Trophoblast cell (in vitro differentiated cells and primary cell): ENCODE data around the gene UTY.
"Not testable (repeated sequence)": the region's sequence is repeated elsewhere in the genome, so short reads cannot be mapped to it uniquely, and the experiment has no call there.

Experiments used
- DNase-seq, 2 donors: peaks; one replicate each; pipeline ENCODE4 v3.0.0-alpha.2; 2016
- H2AFZ ChIP-seq: 2 replicates; pipeline ENCODE4 v1.6.1; 2013; ENCODE audit warnings: low read length, moderate library complexity, mild to moderate bottlenecking; ENCODE audit not compliant: insufficient read depth, poor library complexity
- H2AK5ac ChIP-seq: 2 replicates; pipeline ENCODE4 v1.6.1; 2013; ENCODE audit warnings: mild to moderate bottlenecking, low read length
- H2BK120ac ChIP-seq: 2 replicates; pipeline ENCODE4 v1.6.1; 2013; ENCODE audit warnings: low read length, mild to moderate bottlenecking, moderate library complexity; ENCODE audit not compliant: insufficient read depth, poor library complexity
- H2BK12ac ChIP-seq: 2 replicates; pipeline ENCODE4 v1.6.1; 2013; ENCODE audit warnings: mild to moderate bottlenecking, low read length, moderate library complexity
- H2BK5ac ChIP-seq: 2 replicates; pipeline ENCODE4 v1.6.1; 2013; ENCODE audit warnings: low read length, low read depth, moderate library complexity, mild to moderate bottlenecking; ENCODE audit not compliant: poor library complexity
- H3K14ac ChIP-seq: 2 replicates; pipeline ENCODE4 v1.6.1; 2013; ENCODE audit warnings: mild to moderate bottlenecking, low read length
- H3K18ac ChIP-seq: 2 replicates; pipeline ENCODE4 v1.6.1; 2013; ENCODE audit warnings: mild to moderate bottlenecking, low read length
- H3K23ac ChIP-seq: 2 replicates; pipeline ENCODE4 v1.6.1; 2013; ENCODE audit warnings: low read length
- H3K27ac ChIP-seq: 2 replicates; pipeline ENCODE4 v1.5.1; 2013; ENCODE audit warnings: low read depth, mild to moderate bottlenecking, inconsistent platforms, low read length, moderate library complexity
- H3K27me3 ChIP-seq: 2 replicates; pipeline ENCODE4 v1.6.1; 2013; ENCODE audit warnings: inconsistent platforms, mild to moderate bottlenecking, low read length, moderate library complexity; ENCODE audit not compliant: insufficient read depth
- H3K36me3 ChIP-seq, 2 experiments: 1 replicate in 1 of 2; 2 replicates in 1 of 2; pipeline ENCODE4 v1.6.1; 2013; ENCODE audit warnings: low read length in 2 of 2, mild to moderate bottlenecking in 2 of 2, moderate library complexity in 1 of 2; ENCODE audit not compliant: insufficient read depth in 2 of 2, control insufficient read depth in 1 of 2
- H3K4ac ChIP-seq: 2 replicates; pipeline ENCODE4 v1.6.1; 2013; ENCODE audit warnings: low read depth, mild to moderate bottlenecking, low read length, moderate library complexity
- H3K4me1 ChIP-seq, 2 experiments: 1 replicate in 1 of 2; 2 replicates in 1 of 2; pipeline ENCODE4 v1.6.1; 2013; ENCODE audit warnings: low read length in 2 of 2, mild to moderate bottlenecking in 2 of 2, moderate library complexity in 1 of 2; ENCODE audit not compliant: insufficient read depth in 2 of 2, control insufficient read depth in 1 of 2
- H3K4me2 ChIP-seq: 2 replicates; pipeline ENCODE4 v1.6.1; 2013; ENCODE audit warnings: inconsistent platforms, mild to moderate bottlenecking, low read length, moderate library complexity
- H3K4me3 ChIP-seq: 2 replicates; pipeline ENCODE4 v1.5.1; 2013; ENCODE audit warnings: mild to moderate bottlenecking, low read depth, low read length, inconsistent platforms
- H3K79me1 ChIP-seq: one replicate; pipeline ENCODE4 v1.6.1; 2013; ENCODE audit warnings: low read length
- H3K79me2 ChIP-seq: 2 replicates; pipeline ENCODE4 v1.6.1; 2013; ENCODE audit warnings: low read length, mild to moderate bottlenecking; ENCODE audit not compliant: control insufficient read depth, insufficient read depth, poor library complexity
- H3K9ac ChIP-seq: 2 replicates; pipeline ENCODE4 v1.6.1; 2013; ENCODE audit warnings: mild to moderate bottlenecking, low read length
- H3K9me3 ChIP-seq: 2 replicates; pipeline ENCODE4 v1.6.1; 2013; ENCODE audit warnings: low read depth, mild to moderate bottlenecking, control low read depth, inconsistent platforms, low read length; ENCODE audit not compliant: insufficient read depth
- H4K12ac ChIP-seq: 2 replicates; pipeline ENCODE4 v1.6.1; 2013; ENCODE audit warnings: low read depth, mild to moderate bottlenecking, low read length, moderate library complexity
- H4K8ac ChIP-seq: 2 replicates; pipeline ENCODE4 v1.6.1; 2013; ENCODE audit warnings: low read depth, mild to moderate bottlenecking, low read length, moderate library complexity
- H4K91ac ChIP-seq: one replicate; pipeline ENCODE4 v1.6.1; 2013; ENCODE audit warnings: low read depth, mild to moderate bottlenecking, low read length, moderate library complexity
- WGBS: extraction: QIAGEN DNeasy Blood & Tissue Kit; methylation state at CpG from one replicate; pipeline ENCODE4 v1.1.7; 2013; ENCODE audit warnings: missing lambda C conversion rate; ENCODE audit not compliant: insufficient read length, insufficient coverage; ENCODE audit errors: extremely low coverage; 5-methylcytosine and 5-hydroxymethylcytosine counted together

The UTY gene

GRCh38 chrY:13271706-13272105 lies 208.1 kb downstream of the UTY start:
- H3K4ac ChIP-seq = no peak overlapping the region
- DNase-seq = no peak
- H3K36me3 ChIP-seq = peaks cover 5 to 9% of the 10 kb centered on the region in 2 experiments
- H3K27ac ChIP-seq = no peak overlapping the region
- H2BK12ac ChIP-seq = no peak overlapping the region
- no peak overlapping the region for H3K9ac ChIP-seq
- no peaks in the 10 kb centered on the region for H3K4me1 ChIP-seq
- H3K4me3 ChIP-seq = no peak overlapping the region
- H3K14ac ChIP-seq = no peak overlapping the region
- H2AFZ ChIP-seq = no peak overlapping the region
- no peak overlapping the region for H2BK120ac ChIP-seq
- no peaks in the 10 kb centered on the region for H3K9me3 ChIP-seq
- no peak overlapping the region for H3K4me2 ChIP-seq
- no peaks in the 10 kb centered on the region for H3K27me3 ChIP-seq
- H2AK5ac ChIP-seq = no peak overlapping the region
- H4K8ac ChIP-seq = no peak overlapping the region
- no peak overlapping the region for H3K23ac ChIP-seq
- H3K18ac ChIP-seq = no peak overlapping the region
- no peak overlapping the region for H2BK5ac ChIP-seq
- H4K12ac ChIP-seq = no peak overlapping the region
- no peak overlapping the region for H4K91ac ChIP-seq
- H3K79me1 ChIP-seq = no peaks in the 10 kb centered on the region
- no peaks in the 10 kb centered on the region for H3K79me2 ChIP-seq

- not testable (repeated sequence) for H3K9me3 ChIP-seq, H4K8ac ChIP-seq, H3K27ac ChIP-seq, H3K79me2 ChIP-seq, H3K23ac ChIP-seq, H3K36me3 ChIP-seq, H3K18ac ChIP-seq, H3K14ac ChIP-seq, DNase-seq, H2AFZ ChIP-seq, H2BK12ac ChIP-seq, H3K4me3 ChIP-seq, H3K4me2 ChIP-seq, H4K12ac ChIP-seq, H4K91ac ChIP-seq, H3K79me1 ChIP-seq, H3K4ac ChIP-seq, H2BK5ac ChIP-seq, H3K9ac ChIP-seq, H2BK120ac ChIP-seq, H2AK5ac ChIP-seq, H3K4me1 ChIP-seq, H3K27me3 ChIP-seq
- WGBS = no CpG with 5 or more reads among the region's 4 CpGs
Measured at GRCh38 chrY:13253941-13254440, 225.8 kb downstream of the UTY start.

- Histone ChIP-seq H2BK12ac (no peak overlapping the region), H4K8ac (no peak overlapping the region), H3K79me2 (no peaks in the 10 kb centered on the region), H3K9ac (no peak overlapping the region), H3K4me1 (no peaks in the 10 kb centered on the region), H3K14ac (no peak overlapping the region), H3K4me2 (no peak overlapping the region), H3K4me3 (no peak overlapping the region), H4K91ac (no peak overlapping the region), H2AFZ (no peak overlapping the region), H3K23ac (no peak overlapping the region), H3K27ac (no peak overlapping the region), H3K18ac (no peak overlapping the region), H4K12ac (no peak overlapping the region), H3K27me3 (no peaks in the 10 kb centered on the region), H2BK5ac (no peak overlapping the region), H2BK120ac (no peak overlapping the region), H3K79me1 (no peaks in the 10 kb centered on the region), H3K4ac (no peak overlapping the region), H2AK5ac (no peak overlapping the region), H3K36me3 (peaks cover 0 to 2% of the 10 kb centered on the region in 2 experiments), H3K9me3 (no peaks in the 10 kb centered on the region)
- DNase-seq = no peak
Measured at GRCh38 chrY:13250421-13250820, 229.4 kb downstream of the UTY start.

- no peaks in the 10 kb centered on the region for H3K79me2 ChIP-seq
- no peak for DNase-seq
- no peak overlapping the region for H3K18ac ChIP-seq
- H3K9me3 ChIP-seq = no peaks in the 10 kb centered on the region
- no peak overlapping the region for H3K4ac ChIP-seq
- WGBS = no CpG with 5 or more reads among the region's 5 CpGs
- no peak overlapping the region for H3K4me2 ChIP-seq
- H3K27ac ChIP-seq = no peak overlapping the region
- H4K8ac ChIP-seq = no peak overlapping the region
- H3K14ac ChIP-seq = no peak overlapping the region
- H4K91ac ChIP-seq = no peak overlapping the region
- no peaks in the 10 kb centered on the region for H3K27me3 ChIP-seq
- H2BK12ac ChIP-seq = no peak overlapping the region
- H3K4me1 ChIP-seq = no peaks in the 10 kb centered on the region
- H3K23ac ChIP-seq = no peak overlapping the region
- no peak overlapping the region for H2BK5ac ChIP-seq
- no peak overlapping the region for H2BK120ac ChIP-seq
- no peak overlapping the region for H2AFZ ChIP-seq
- no peak overlapping the region for H4K12ac ChIP-seq
- no peak overlapping the region for H2AK5ac ChIP-seq
- H3K36me3 ChIP-seq = no peaks in the 10 kb centered on the region
- H3K9ac ChIP-seq = no peak overlapping the region
- H3K79me1 ChIP-seq = no peaks in the 10 kb centered on the region
- H3K4me3 ChIP-seq = no peak overlapping the region
Measured at GRCh38 chrY:13243716-13244115, 236.1 kb downstream of the UTY start.
